ENCODE results near the gene ANKRD22.
A peak's percentile ranks its signal among the peaks of the same experiment; 100 is the strongest.

The ANKRD22 gene

GRCh38 chr10:88835096-88835909 lies 16.3 kb downstream of the ANKRD22 start:
- DNase-seq (ENCODE audit: low read depth), result no peak

GRCh38 chr10:88833723-88834122 lies 17.9 kb downstream of the ANKRD22 start:
- no peak for DNase-seq (ENCODE audit: low read depth)

- no peak for DNase-seq (ENCODE audit: low read depth)
Measured at GRCh38 chr10:88833156-88833555, 18.5 kb downstream of the ANKRD22 start.

- DNase-seq (ENCODE audit: low read depth), result no peak
Measured at GRCh38 chr10:88832376-88832775, 19.3 kb downstream of the ANKRD22 start.

GRCh38 chr10:88831709-88832108 lies 19.9 kb downstream of the ANKRD22 start:
- DNase-seq (ENCODE audit: low read depth), result no peak

DNA sequence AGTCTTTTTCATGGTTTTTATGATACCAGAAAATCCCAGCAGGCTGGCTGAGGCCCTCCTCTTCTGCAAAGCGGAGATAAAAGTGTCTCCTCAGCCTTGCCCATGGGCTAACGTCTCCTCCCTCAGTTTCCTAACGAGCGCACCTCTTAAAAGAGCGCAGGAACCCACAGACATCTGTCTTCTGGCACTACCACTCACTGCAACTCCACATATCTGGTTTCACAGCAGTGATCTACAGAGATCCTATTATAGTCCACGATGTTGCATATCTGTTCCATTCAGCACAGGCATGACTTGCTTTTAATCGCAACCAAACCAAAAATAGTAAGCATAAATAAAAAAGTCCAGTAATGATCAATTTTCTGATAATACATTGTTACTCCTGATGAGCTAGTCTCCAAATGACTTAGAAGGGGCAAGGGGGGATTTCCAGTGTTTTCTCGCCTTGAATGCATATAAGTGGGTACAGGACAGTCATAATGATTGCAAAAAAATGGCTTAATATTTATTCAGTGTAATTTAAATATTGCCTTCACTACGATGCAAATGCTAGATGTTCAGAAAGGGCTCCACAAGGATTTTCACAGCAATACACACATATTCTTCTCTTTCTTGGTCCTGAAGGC lies 20.9 kb downstream of the ANKRD22 start:
- no peak for DNase-seq (ENCODE audit: low read depth)

DNA sequence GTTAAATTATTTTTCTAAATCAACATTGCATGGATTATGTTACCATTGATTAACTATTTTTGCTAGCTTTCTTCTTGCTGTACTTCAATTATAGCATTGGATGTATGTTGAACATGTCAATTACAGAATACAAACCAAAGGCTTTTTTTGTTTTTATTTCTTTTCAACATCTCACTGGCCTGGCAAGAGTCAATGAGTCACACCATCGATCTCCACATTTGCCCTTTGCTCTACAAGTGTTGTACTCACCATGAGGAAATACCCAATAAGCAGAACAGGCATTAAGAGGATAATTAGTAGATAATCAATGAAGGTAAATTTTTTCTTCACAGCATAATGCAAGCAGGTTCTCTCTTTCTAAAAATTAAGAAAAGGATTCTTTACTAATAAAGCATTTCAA lies 23.3 kb downstream of the ANKRD22 start:
- DNase-seq (ENCODE audit: low read depth), result no peak

DNA sequence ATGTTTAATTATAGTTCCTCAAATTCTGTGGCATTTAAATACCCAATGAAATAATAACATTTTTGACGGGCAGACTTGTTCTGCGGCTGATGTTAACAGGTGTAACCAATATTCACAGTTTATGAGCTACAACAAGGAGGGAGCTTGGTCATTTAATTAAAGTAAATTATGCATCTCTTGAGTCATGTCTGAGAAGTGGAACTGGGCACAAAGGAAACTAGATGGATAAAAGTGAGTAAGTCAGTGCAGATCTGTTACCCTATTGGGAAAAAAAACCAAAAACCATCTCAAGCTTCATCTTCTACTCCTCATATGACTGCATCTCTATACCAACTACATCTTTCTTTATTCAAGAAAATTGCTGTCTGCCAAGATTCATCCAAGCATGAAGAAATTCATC lies 24.0 kb downstream of the ANKRD22 start:
- no peak for DNase-seq (ENCODE audit: low read depth)

- DNase-seq (ENCODE audit: low read depth), result no peak
Measured at GRCh38 chr10:88826388-88826787, 25.3 kb downstream of the ANKRD22 start.

- peak; percentile 69 for DNase-seq (ENCODE audit: low read depth)
Measured at GRCh38 chr10:88820748-88821401, 30.8 kb downstream of the ANKRD22 start.

- no peak for DNase-seq (ENCODE audit: low read depth)
Measured at GRCh38 chr10:88819290-88819689, 32.4 kb downstream of the ANKRD22 start.

DNA sequence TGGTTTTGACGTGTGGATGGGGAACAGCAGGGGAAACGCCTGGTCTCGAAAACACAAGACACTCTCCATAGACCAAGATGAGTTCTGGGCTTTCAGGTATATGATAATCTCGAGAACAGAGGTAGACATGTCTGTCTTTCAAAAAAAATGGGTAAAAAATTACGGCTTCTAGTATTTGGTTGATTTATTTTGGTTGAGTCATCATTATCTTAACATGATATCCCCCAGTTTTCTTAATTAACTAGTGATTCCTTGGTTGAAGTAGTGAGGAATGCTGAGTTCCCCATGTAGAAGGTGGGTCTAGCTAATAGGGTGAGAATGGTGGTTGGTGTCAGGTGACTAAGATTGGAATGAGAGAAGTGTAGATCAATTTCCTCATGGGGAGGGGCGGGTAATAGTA lies 38.4 kb downstream of the ANKRD22 start:
- DNase-seq (ENCODE audit: low read depth), result no peak

DNA sequence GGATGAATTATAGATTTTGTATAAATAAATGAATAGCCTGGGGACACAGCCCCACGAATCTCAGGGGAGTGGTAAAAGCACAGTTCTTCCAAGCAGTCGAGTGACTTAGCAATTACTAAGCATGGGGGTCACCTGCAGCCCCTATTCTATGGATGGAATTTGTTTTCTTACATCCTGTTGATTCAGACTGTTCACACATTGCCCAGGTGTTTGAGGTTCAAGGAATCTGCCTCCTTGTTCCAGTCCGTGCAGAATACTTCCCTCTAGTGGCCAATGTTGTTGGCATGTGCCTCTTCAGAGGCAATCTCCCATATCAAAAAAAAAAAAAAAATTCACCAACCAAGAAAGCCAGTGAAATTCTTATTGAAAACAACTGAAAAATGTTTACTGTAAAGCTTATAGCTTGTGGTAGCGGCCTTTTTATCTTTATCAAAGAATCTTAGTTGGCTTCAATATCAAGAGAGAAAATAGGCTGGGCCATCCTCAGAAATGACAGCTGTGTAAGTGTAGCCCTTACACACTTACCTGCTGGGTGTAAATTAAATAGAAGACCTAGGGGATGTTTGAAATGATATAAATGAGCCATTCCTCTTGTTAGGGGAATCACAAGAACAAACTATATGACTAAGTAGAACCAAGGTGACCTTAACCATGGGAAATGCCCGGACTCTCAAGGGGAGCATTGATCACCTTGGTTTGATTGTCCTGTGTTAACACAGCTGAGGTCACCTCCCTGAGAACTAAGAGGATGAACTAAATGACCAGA lies 41.3 kb downstream of the ANKRD22 start:
- no peak for DNase-seq (ENCODE audit: low read depth)

DNA sequence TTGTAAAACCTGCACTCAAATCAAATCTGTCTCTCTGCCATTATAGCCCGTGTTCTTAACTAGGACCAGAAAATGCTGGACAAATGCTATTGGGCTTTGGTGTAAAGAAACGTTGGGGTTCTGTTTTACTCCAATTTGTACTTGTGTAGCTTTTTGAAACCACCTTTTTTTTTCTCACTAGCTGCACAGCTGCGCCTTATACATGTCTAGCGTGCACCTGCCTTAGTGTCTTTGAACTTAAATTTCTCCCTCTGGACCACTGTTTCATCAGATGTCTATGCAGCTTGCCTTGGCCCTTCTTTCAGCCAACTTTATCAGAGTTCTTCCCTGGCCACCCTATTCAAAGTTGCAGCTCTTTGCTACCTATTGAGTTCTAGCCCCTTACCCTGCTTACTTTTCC lies 42.0 kb downstream of the ANKRD22 start:
- DNase-seq (ENCODE audit: low read depth), result no peak

DNA sequence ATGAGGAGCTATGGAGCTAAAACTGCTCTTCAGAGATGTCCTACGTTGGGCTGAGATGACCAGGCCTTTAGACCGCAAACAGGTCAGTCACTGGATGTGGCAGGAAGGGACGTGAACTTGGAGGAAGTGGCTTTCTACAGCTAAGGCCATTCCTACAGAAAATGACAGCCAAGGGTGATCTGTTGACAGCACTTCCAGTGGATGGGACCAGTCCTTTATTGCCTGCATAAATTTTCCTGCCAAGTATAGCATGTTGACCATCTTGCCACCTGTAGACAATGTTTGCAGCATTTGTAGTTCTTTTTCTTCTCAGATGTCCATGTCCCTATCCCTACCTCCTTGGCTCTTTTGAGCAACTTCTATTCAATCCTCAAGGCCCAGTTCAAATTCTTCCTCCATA lies 45.7 kb downstream of the ANKRD22 start:
- DNase-seq (ENCODE audit: low read depth), result no peak

- no peak for DNase-seq (ENCODE audit: low read depth)
Measured at GRCh38 chr10:88805361-88805760, 46.3 kb downstream of the ANKRD22 start.

GRCh38 chr10:88804083-88804812 lies 47.4 kb downstream of the ANKRD22 start:
- DNase-seq (ENCODE audit: low read depth), result no peak

- DNase-seq (ENCODE audit: low read depth), result no peak
Measured at GRCh38 chr10:88803641-88804040, 48.0 kb downstream of the ANKRD22 start.

DNA sequence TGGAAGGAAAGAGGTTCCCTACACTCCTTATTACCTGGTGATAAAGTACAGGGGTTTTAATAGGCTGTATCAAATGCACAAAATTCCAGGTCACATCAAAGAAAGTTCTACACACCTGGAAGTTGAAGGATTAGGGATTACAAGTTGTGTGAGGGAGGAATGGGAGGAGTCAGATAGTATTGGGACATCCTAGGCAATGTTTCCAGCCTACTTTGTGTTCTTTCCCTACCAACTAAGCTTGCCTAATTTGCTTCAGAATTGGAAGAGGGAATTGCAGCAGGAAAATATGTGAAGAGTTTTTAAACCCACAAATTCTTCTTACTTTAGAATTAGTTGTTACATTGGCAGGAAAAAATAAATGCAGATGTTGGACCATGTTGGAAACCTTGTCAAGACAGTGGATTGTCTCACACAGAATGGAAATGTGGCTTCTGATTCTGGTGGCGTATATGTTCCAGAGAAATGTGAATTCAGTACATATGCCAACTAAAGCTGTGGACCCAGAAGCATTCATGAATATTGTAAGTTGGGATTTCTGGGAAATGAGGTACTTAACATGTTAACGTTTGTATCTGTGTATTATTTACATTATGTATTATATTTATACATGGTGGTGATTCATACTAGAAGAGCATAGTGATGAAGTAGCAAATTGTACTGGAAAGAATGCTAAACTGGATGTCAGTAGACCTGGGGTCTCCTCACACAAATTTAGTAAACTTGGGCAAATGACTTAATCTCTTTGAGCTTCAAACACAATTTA lies 48.9 kb downstream of the ANKRD22 start, which contains the start of gene LIPM:
Gene LIPM, plus strand, starts transcription at position 208 of the 763 bp plus-strand sequence. Its CDS starts 167 bp downstream, at position 375.
- DNase-seq (ENCODE audit: low read depth), result no peak

DNA sequence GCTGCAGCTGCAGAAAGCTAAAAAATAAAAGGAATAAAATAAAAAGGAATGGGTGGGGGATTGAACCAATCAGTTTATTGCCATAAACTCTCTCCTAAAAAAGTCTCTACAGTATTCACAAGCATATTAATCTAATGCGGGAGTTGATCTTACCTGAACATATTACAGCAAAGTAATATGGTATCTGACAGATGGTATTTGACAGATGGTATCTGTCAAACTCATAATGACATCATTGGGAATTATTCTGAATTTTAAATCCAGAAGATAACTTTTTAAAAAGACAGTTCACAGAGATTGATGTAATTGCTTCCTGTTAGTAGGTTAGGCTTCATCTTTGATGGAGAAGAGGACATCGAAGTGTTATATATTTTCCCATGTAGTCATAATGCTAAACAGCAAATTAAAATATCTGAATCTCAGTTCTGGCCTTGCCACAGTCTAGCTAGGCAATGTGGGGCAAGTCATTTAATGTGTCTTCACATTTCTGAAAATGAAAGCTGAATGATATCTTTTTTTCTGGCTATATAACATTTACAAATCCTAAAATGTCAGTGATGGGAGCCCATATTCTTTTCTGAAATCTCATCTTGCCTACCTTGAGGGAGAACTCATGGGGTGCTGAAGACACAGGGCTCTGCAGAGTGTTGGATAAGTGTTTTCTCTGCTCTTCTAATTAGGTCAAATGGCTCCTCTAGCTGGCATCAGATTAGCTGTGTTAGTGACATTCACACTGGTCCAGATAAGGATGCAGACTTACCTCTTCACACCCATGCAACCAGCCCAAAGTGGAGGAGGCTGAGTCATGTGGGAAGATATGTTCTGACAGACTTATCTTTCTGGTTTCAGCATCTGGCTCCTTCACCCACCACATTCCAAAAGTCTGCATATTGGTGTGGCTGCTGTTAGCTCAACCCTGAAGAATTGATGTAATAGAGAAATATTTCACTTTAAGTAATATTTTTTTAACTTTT lies 51.2 kb downstream of the ANKRD22 start:
- no peak for DNase-seq (ENCODE audit: low read depth)

Data from GM04503 (cell line).